ENCODE data around the gene SPEF2.

- TF ChIP-seq CTCF (IDR thresholded peaks at IDR 0.05; ENCODE audit: low read depth, low read length, missing input control) (no peak), TAF1 (conservative IDR thresholded peaks at IDR 0.05) (no peak), ATF3 (IDR thresholded peaks at IDR 0.05) (no peak), RAD21 (IDR thresholded peaks at IDR 0.05) (no peak), YY1 (IDR thresholded peaks at IDR 0.05) (no peak), HNF4G (IDR thresholded peaks at IDR 0.05) (no peak), REST (IDR thresholded peaks at IDR 0.05) (no peak), GABPA (IDR thresholded peaks at IDR 0.05 in 1 of 2, conservative IDR thresholded peaks at IDR 0.05 in 1 of 2) (no peak)
These were observed 39.1 kb downstream of the SPEF2 start for GRCh38 chr5:35656721-35657120.

All from liver (tissue), 3 donors.